Peyer's patch (tissue), 4 donors: ENCODE results near the gene HCAR1.

ENCODE experiments used
- POLR2A ChIP-seq, 2 donors: fragments of 450-650 bp; IDR thresholded peaks; one replicate each; pipeline ENCODE4 v1.5.1; 2017; ENCODE audit warnings: antibody characterized with exemption in 2 of 2, mild to moderate bottlenecking in 2 of 2, moderate library complexity in 2 of 2
- TF ChIP-seq, protein P1 (sequence below), 6 experiments: fragments of 450-650 bp in 4 of 6; fragments of 200-600 bp in 2 of 6; sonication (generic) in 1 of 6; IDR thresholded peaks; one replicate each; pipeline ENCODE4 v1.5.1; 2017 to 2019; ENCODE audit warnings: antibody characterized with exemption in 6 of 6, mild to moderate bottlenecking in 3 of 6, moderate library complexity in 1 of 6

- TF ChIP-seq, protein P1, sequence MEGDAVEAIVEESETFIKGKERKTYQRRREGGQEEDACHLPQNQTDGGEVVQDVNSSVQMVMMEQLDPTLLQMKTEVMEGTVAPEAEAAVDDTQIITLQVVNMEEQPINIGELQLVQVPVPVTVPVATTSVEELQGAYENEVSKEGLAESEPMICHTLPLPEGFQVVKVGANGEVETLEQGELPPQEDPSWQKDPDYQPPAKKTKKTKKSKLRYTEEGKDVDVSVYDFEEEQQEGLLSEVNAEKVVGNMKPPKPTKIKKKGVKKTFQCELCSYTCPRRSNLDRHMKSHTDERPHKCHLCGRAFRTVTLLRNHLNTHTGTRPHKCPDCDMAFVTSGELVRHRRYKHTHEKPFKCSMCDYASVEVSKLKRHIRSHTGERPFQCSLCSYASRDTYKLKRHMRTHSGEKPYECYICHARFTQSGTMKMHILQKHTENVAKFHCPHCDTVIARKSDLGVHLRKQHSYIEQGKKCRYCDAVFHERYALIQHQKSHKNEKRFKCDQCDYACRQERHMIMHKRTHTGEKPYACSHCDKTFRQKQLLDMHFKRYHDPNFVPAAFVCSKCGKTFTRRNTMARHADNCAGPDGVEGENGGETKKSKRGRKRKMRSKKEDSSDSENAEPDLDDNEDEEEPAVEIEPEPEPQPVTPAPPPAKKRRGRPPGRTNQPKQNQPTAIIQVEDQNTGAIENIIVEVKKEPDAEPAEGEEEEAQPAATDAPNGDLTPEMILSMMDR (IDR thresholded peaks at IDR 0.05): no peak
- no peak for TF ChIP-seq POLR2A (IDR thresholded peaks at IDR 0.05)
These were observed 26.9 kb upstream of the HCAR1 start for GRCh38 chr12:122757568-122757967.
